ENCODE measurements around the gene YKT6.
"Not testable (repeated sequence)": the region's sequence is repeated elsewhere in the genome, so short reads cannot be mapped to it uniquely, and the experiment has no call there.

The YKT6 gene

DNA sequence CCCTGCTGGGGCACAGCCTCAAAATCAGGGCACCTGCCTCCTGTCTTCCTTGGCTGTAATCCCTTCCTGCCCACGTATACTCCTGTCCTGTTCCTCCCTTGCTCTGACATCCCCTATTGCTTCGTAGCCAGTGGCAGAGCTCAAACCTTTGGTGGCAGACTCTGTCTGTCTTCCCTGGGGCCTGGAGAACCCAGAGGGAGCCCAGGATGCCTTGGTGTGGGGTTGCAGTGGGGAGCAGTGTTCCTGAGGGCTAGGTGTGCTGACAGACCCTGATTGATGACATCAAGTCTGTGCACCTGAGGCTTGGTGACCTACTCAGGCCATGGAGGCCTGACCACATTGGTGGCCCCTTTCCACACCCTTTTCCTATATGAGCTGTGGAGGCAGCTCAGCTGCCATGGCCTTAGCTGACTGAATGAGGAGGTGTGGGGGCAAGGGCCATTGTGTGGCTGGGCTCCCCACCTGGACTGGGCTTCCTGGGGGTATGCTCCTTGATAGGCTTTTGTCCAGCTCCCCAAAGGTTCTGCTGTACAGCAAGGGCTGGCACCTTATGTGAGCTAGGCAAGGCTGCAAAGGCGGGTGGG, 6.1 kb upstream of the YKT6 start:
- no peak for DNase-seq

DNA sequence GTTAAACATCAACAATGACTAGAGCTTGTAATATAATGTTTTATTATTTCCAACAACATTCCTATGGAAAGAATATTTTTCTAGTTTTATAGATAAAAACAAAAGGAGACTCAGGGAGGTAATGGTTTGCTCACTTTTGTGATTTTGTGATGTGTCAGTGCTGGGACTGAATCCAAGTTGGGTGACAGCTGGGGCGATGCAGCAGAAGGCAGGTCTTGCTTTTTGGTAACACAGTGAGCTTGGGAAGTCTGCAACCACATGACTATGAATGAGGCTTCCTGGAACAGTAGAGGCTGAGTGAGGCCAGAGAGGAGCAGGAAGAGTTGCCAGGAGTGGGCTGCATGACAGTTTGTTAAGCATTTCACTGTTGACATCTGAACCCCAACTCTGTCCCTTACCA, 4.9 kb upstream of the YKT6 start:
- no peak for DNase-seq

DNA sequence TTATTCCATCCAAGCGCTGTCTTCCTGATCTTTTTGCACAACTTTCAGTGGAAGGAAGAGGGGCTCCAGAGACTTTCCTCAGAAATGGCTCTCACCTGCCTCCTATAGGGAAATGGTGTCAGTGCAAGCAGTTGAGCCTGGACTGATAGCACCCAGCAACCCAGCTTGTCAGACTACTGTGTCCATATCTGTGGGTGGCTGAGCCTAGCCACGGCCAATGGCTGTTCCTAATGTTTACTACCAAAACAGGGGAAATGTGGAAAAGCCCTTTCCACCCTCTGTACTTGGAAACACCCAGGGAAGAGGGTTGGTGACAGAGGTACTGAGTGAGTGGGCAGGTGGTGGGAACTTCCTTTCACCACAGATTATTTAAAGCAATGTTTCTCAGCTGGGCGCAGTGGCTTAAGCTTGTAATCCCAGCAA, 4.3 kb upstream of the YKT6 start:
- DNase-seq: peak; percentile 39

DNA sequence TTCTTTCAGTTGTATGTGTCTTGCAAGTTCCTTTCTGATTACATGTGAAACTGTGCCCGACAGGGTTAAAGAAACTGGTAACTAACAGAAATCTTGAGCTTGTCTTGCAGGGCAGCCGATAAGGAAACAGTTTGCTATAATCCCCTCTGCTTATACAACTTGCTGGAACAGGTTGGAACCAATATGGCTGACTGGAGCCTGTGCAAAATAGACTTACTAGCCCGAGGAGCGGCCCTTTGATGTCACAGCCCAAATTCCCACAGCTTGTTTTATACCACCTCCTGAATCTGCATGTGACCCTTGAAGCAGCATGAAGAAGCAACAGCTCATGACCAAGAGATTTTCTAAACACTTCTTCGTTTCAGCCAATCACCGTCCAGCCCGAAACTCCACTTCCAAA, 3.3 kb upstream of the YKT6 start:
- no peak for DNase-seq

DNA sequence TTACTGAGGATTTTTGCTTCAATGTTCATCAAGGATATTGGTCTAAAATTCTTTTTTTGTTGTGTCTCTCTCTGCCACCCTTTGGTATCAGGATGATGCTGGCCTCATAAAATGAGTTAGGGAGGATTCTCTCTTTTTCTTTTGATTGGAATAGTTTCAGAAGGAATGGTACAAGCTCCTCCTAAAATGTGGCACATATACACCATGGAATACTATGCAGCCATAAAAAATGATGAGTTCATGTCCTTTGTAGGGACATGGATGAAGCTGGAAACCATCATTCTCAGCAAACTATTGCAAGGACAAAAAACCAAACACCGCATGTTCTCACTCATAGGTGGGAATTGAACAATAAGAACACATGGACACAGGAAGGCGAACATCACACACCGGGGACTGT, 615 bp upstream of the YKT6 start:
- not testable (repeated sequence) for DNase-seq

DNA sequence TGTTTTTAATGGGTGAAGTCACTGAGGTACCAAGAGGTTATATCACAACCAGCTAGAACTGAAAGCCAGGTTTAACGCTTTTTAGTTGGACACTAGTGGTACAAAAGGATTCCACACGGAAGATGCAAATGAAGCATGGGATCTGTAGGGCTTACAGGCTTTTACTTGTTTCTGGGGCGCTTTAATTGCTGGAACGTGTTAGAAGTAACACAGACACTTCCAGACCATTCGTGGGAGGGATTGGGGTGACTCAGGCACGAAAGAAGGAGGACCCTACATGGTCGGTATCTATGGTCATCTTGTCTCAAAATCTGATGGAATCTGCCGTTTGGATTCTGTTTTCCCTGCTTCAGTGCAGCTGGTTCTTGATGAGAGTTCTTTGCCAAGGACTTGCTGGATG, 1.0 kb downstream of the YKT6 start:
- no peak for DNase-seq

DNA sequence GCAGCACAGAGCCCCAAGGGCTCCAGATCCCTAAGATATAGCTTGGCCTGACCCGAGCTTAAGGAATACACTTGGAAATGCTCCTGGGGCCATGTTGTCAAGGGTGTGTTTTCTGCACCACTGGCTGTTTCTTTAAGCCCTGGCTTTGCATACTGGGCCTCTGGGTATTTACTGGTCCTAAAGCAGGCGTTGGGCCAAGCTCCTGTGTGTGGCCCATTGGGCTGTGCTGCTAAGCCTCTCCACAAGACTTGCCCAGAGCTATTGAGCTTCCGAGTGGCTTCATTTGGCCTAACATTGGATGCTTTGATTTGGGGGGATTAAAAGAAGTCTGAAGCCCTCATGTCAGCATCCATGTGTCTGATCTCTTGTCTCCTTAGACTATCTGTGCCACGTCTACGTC, 5.2 kb downstream of the YKT6 start:
- DNase-seq: no peak

DNA sequence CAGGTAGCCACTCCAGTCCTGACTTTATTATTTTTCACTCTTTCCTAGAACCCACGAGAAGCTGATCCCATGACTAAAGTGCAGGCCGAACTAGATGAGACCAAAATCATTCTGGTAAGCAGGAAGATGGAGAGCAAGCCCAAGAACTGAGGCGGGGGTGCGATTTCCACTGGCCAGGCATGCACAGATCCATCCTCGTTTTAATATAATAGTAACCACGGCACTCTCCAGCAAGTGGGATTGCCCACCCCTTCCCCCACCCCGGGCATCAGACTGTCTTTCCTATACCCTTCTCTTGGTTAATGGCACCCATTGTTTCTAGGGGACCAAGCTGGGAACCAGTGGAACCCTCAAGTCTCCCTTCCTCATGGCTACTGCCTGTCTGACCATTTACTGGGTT, 7.3 kb downstream of the YKT6 start:
- no peak for DNase-seq

DNA sequence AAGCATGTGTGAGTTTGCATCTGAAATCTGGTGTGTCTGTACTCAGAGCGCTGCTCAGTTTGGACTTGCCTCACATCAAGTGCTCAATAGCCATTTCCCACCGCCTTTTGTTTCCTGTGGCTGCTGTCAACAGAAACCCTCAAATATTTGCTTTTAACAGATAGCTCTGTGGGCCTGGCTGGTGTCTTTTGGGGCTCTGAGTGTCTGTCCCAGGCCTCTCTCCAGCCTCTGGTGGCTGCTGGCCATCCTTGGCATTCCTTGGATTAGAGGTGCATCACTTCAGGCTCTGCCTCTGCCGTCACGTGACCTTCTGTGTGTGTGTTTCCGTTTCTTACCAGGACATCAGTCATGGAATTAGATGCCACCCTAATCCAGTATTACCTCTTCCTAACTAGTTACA, 9.3 kb downstream of the YKT6 start:
- no peak for DNase-seq

DNA sequence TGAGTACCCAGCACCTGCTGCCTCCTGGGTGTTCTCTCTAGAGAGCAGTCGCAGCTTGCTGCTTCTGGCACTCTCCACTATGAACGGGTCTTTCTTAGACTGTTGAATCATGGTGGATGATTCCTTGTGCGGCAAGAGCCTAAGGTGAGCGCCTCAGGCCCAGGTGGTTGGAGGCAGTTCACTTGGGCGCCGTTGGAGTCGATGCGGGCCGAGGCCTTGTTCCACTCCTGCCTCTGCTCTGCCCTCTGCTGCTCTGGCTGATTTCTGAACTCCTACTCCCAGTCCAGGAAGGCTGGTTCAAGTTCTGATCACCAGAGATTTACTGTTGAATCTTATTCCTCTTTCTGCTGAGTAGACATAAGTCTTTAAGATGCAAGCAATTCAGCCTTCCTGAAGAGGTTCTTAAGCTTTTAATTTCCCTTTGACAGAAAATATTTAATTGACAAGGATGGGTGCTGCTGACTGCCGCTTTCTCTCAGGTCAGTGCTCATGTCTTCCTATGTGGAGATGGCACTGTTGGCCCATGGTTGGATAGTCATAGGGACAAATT, 10.4 kb downstream of the YKT6 start:
- DNase-seq: no peak

DNA sequence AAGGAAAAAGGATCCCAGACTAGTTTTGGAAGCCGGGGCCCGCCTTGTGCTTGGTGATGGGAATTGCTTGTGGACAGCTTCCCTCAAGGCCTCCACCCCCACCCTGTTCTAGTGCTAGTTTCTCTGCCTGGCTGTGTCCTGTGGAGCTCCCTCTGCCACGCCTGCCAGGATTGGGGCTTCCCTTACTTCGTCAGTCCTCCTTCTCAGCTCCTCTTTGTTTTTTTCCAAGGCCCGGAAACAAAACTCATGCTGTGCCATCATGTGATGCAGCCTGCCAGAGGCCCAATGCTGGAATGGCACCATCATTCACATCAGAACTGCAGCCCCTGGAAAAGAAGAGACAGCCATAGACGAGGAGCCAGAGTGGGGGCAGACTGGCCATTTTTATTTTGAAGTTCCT, 11.2 kb downstream of the YKT6 start:
- DNase-seq: no peak

DNA sequence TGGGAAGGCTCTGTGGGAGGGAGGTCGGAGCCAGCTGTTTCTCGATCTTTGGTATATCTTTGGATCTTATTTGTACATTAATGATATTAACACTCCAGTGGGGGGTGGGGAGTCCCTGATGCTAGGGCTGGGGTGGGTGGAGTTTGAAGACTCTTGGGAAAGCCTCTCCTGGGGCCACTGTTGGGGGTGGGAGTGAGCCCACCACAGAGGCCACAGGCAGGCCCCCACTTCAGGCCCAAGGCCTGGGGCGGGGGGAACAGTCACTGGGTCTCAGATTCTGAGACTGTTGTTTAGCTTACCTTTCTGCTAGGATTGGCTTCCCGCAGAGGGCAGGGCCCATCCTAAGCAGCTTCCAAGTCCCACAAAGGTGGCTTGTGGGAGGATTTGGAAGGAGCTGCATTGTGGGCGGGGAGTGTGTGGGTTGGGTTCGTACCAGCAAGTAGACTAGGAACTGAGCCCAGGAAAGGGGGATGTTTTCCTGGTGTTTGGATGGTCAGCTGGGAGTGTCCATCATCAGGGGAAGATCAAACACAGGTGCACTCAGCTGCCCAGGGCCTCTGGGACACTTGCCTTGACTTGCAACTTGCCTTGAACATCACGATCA, 11.9 kb downstream of the YKT6 start:
- no peak for DNase-seq

DNA sequence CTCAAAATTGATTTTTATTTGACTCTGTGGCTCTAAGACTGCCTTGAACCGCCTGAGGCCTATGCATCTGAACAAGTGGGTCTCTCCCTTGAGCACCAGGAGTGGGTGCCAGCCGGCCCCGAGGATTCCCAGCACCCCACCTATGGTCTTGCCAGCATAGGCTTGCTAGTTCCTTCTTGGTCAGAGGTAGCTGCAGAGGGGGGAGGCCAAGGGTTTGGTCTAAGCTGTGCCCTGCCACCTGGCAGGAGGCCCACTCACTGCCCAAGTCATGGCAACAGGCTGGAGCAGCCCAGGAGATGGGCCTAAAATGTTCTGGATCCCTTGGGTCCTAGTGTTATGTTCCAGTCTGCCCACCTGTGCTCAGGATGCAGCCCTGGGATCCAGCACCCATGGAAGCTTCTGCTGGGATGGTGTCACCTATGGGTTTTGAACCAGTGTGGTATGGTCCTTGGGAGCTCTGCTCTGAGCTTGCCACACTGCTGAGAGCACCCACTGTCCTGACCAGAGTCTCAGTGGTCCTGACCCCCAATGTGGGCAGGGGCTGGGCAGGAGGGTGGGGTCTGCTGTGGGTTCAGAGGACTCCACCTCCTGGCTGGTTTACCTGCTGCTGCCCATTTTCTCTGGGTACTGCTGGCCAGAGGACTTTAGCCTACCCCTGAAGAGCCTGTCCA, 12.6 kb downstream of the YKT6 start:
- no peak for DNase-seq

DNA sequence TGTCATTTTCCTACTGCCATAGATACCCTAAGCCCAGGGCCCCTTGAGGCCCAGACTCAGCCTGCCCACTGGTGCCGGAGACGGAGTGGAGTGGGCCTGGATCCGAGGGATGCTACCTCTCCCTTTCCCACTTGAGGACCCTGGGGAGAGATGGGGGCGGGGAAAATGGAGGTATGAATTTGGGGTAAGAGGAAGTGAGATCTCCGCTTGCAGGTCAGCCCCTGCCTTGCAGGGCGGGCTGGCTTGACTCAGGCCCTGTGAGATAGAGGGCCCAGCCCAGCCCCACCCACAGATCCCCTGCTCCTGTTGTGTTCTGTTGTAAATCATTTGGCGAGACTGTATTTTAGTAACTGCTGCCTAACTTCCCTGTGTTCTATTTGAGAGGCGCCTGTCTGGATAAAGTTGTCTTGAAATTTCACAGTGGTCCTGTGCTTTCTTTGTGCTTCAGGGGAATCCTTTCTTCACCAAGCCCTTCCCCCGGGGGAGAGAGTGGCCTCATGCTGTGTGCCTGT, 13.2 kb downstream of the YKT6 start:
- no peak for DNase-seq

DNA sequence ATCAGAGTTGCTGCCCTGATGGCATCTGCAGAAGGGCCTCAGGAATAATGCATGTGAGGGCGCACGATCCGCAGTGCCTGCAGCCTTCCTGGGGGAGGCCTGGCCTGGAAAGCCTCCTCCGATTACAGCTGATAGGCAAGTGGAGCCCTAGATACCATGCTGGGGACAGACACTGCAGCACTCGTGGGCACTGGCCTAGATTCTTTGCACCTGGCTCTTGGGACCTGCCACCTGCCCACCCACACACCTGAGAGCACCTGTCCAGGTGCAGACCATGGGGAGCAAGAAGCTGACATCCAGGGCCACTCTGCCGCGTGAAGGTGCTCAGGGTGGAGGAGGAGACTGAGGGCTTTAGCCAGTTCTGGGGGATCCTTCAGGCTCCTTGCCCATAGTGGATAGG, 14.8 kb downstream of the YKT6 start:
- no peak for DNase-seq

DNA sequence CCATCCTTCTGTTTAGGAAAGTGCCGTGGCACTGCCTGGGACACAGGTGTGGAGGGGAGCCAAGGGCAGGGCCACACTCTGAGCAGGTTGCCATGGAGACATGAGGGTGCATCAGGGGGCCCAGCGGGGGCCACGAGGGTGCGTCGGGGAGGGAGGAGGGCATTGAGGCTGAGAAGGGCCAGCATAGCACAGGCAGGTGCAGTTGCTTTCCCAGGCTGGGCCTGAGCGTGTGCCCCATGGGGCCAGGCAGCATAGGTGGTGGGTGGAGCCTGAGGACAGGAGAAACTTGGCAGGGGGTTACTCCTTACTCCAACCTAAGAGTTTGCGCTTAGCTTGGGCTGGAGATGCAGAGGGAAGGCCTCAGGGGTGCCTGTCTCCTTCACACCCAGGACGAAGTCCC, 15.2 kb downstream of the YKT6 start:
- no peak for DNase-seq

DNA sequence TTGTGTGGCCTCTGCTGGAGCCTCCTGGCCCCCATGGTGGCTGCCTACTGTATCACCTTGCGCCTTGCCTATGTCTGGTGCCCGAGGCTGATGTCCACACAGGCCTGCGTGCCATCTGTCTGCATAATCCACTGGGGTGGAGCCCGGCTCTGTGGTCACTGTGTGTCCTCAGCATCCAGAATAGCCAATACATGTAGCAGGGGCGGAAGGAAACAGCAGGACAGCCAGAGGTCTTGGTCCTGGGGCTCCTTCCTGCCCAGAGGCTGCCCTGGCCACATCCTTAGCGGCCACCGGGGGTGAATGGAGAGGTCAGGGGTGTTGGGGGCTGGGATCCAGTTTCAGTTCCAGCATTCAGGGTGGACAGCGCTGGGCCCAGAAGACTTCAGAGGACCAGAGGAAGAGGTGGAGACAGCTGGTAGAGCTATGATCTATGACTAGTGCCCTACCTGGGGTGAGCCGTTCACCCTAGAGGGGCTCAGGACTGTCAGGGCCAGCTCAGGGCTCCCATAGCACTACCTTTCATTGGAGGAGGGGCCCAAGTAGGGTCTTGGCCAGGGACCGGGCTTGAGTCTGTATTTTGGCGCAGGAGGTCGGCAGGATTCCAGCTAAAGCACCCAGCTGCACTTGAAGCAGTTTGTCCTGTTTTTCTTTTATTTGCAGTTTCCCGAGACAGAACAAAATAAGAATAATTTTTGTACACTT, 15.9 kb downstream of the YKT6 start:
- no peak for DNase-seq

DNA sequence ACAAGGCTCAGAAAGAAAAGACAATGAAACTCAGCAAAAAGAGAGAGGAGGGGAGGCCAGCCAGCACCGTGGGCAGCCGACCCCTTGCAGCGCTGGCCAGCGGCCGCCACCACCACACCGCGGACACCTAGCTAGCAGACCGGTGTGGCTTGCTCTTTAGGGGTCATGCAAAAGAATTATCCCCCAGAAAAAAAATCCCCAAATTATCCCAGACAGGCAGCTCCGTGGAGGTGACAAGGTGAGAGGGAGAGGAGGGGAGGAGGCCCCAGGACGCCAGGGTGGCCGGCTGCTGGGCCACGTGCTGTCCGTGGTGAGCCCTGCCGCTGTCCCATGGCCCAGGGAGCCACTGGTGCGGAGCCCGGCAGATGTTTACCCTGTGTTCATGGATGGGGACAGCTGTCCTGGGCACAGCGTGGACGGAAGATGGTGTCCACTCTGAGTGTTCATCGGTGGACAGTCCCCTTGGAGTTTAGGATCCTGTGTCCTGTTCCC, 16.5 kb downstream of the YKT6 start:
- DNase-seq: no peak

DNA sequence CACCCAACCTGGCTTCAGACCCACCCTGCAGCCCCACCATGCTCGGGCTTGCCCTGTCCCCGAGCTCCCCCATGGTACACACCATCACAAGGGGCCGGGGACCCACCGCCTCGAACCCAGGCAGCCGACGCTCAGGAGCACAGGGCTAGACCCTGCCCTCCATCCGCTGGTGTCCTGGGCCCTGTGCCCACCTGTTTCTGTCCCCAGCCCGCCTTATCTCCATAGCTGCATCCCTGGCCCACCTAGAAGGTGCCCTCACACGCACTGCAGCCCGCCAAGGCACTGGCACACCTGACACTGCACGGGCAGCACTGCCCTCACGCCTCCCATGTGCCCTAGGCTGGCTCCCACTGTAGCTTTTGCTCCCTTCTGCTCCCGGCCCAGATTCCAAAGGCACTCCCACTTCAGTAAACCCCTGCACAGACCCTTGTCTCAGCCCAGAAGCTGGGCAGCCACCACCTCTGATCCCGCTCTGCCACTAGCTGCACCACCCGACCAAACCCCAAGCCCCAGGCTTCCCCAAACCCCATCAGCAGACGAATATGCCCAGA, 17.1 kb downstream of the YKT6 start:
- no peak for DNase-seq

DNA sequence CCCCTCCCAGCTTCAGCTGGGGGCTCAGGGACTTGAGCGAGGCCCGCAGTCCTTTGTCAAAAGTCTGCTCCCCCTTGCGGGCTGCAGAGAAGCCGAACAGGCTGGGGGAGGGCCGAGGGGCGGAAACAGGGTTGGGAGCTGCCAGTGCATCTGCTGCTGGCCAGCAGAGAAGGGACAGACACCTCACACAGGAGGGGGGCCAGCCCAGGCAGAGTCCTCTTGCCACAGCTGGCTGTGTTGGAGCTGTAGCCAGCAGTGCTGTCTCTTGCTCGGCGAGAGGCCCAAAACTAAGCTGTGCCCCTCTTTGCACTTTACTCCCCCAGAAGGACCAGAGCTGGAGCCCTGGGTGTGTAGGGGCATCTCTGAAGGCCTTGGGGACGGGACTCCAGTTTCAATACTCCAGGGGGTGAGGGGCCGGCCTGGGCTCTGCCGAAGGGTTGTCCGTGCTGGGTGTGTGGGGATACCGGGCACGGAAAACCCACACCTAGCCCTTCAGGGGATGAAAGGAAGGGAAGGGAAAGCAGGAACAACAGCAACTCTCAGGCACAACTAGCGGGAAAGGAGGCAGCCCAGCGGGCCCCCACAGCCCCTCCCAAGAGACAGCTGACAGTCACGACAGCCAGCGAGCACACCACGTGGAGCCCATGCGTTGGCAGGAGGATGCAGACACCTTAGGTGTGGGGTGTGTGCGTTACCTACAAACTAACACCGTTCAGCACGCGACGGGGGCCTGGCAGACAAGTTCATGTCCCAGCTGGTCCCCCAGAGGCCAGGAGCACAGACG, 17.8 kb downstream of the YKT6 start:
- DNase-seq: no peak

DNA sequence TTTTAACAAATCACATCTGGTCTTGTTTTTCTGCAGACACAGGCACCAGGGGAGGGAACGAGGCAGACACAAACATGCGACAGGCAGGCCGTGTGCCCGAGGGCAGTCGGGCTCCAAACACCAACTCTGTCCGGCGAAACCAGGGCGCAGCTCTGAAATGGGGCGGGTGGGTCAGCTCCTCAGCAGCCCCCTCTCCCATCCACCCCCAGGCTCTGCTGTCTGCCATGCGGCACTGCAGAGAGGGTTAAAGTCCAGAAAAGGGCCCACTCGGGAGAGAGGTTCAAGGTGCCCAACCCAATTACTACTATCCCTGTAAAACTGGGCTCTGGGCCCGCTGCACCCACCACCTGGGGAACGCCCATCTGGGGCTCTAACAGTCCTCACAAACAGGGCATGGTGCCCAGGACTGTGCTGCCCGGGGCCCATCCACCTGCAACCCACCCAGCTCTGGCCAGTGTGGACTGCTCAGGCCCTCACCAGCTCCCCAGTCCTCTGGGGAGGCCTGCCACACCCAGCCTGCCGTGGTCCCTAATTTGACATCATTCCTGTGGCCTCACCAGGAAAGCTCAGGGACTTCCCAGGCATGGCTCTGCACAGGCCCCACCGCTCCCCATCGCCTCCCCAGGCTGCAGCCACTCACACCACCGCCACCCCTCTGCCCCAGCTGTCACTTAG, 18.7 kb downstream of the YKT6 start:
- DNase-seq: no peak

DNA sequence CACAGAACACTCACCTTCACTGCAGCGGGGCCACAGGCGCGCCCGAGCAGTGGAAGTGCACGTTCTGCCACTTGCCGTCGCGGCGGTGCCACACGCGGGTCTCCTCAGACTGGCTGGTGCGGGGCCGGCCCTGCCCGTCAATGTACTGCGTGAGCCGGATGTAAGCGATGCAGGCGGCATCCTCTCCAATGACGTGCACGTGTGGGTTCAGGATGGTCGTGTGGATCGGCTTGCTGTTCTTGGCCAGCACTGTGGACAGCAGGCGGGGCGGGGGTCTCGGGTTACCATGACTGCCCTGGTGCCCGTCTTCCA, 19.2 kb downstream of the YKT6 start:
- DNase-seq: no peak

Data from stimulated activated CD4-positive, alpha-beta T cell treated with anti-CD3 and anti-CD28 coated beads, Interleukin-15, amount 100 ng/mL, for 24 hours (primary cell).